WTC11 (cell line): ENCODE data around the gene RSPH3. TPM values are rescaled to one million over a fixed set of nuclear protein-coding genes. Genes with fewer than 3 reads are reported as not detected.

Experiments
- ATAC-seq: fragments of 200-7000 bp; cut with Tn5 transposase; 2 replicates; pipeline ENCODE4 v1.10.0; 2021; ENCODE audit warnings: mild to moderate bottlenecking, moderate library complexity
- CTCF ChIA-PET: fragments of 300-600 bp; sonication (Branson Sonifier 250); formaldehyde crosslinking; loops from one replicate; lab custom pipeline; 2021; ENCODE audit warnings: antibody characterized with exemption; lab: Charles Lee
- POLR2A ChIA-PET: fragments of 350-600 bp; sonication (Branson Sonifier 250); formaldehyde crosslinking; loops from one replicate; lab custom pipeline; 2021; ENCODE audit warnings: antibody characterized with exemption; lab: Charles Lee
- DNase-seq: peaks from one replicate; pipeline ENCODE4 v3.0.0; 2021; ENCODE audit warnings: low spot score
- H3K27ac Mint-ChIP-seq: 2 replicates; pipeline ENCODE4 v1.8.0; 2021; ENCODE audit warnings: mixed read lengths
- H3K27me3 Mint-ChIP-seq: 2 replicates; pipeline ENCODE4 v1.8.0; 2021; ENCODE audit warnings: low read depth, mild to moderate bottlenecking, moderate library complexity, mixed read lengths
- H3K36me3 Mint-ChIP-seq: 2 replicates; pipeline ENCODE4 v1.8.0; 2021; ENCODE audit warnings: mixed read lengths
- H3K4me1 Mint-ChIP-seq: 2 replicates; pipeline ENCODE4 v1.8.0; 2022; ENCODE audit warnings: mixed read lengths
- H3K4me3 Mint-ChIP-seq: 2 replicates; pipeline ENCODE4 v1.8.0; 2021; ENCODE audit warnings: mild to moderate bottlenecking, moderate library complexity, mixed read lengths
- H3K9me3 Mint-ChIP-seq: 2 replicates; pipeline ENCODE4 v1.8.0; 2021; ENCODE audit warnings: mixed read lengths
- EMX1 ChIP-seq: fragments of 250-450 bp; sonication (Bioruptor Pico); IDR thresholded peaks from 2 replicates; pipeline ENCODE4 v1.8.0; 2021; ENCODE audit warnings: mild to moderate bottlenecking
- FOXP1 ChIP-seq: sonication (generic); formaldehyde crosslinking; IDR thresholded peaks from 2 replicates; pipeline ENCODE4 v1.8.0; 2022; ENCODE audit warnings: missing genetic modification reagents, mild to moderate bottlenecking, moderate library complexity, borderline replicate concordance
- IRF2 ChIP-seq: sonication (generic); formaldehyde crosslinking; IDR thresholded peaks from 2 replicates; pipeline ENCODE4 v1.8.0; 2022; ENCODE audit warnings: low read depth, missing genetic modification reagents, borderline replicate concordance
- JAZF1 ChIP-seq: fragments of 250-450 bp; sonication (Bioruptor Pico); IDR thresholded peaks from 2 replicates; pipeline ENCODE4 v1.9.0; 2021; ENCODE audit warnings: moderate library complexity, mild to moderate bottlenecking, inconsistent platforms
- OVOL2 ChIP-seq: fragments of 250-450 bp; sonication (Bioruptor Pico); IDR thresholded peaks from 2 replicates; pipeline ENCODE4 v1.9.0; 2021; ENCODE audit warnings: mild to moderate bottlenecking, borderline replicate concordance
- SP1 ChIP-seq: sonication (generic); formaldehyde crosslinking; conservative IDR thresholded peaks from 2 replicates; pipeline ENCODE4 v1.8.1; 2022; ENCODE audit warnings: missing genetic modification reagents
- TCF7 ChIP-seq: sonication (generic); formaldehyde crosslinking; IDR thresholded peaks from 2 replicates; pipeline ENCODE4 v1.8.0; 2022; ENCODE audit warnings: mild to moderate bottlenecking, low read depth, missing genetic modification reagents, moderate library complexity
- TP53 ChIP-seq: sonication (generic); formaldehyde crosslinking; IDR thresholded peaks from 2 replicates; pipeline ENCODE4 v1.8.1; 2023; ENCODE audit warnings: mild to moderate bottlenecking, missing genetic modification reagents
- ZBTB21 ChIP-seq: sonication (generic); formaldehyde crosslinking; IDR thresholded peaks from 2 replicates; pipeline ENCODE4 v1.8.1; 2023; ENCODE audit warnings: mild to moderate bottlenecking, missing genetic modification reagents, borderline replicate concordance
- ZNF138 ChIP-seq: sonication (generic); formaldehyde crosslinking; conservative IDR thresholded peaks from 2 replicates; pipeline ENCODE4 v1.8.1; 2022; ENCODE audit warnings: mild to moderate bottlenecking, moderate library complexity, missing genetic modification reagents
- ZNF416 ChIP-seq: fragments of 250-450 bp; sonication (Bioruptor Pico); IDR thresholded peaks from 2 replicates; pipeline ENCODE4 v1.9.0; 2021; ENCODE audit warnings: mild to moderate bottlenecking, inconsistent platforms
- ZNF423 ChIP-seq: fragments of 250-450 bp; sonication (Bioruptor Pico); IDR thresholded peaks from 2 replicates; pipeline ENCODE4 v2.1.2; 2022; ENCODE audit warnings: mild to moderate bottlenecking, moderate library complexity
- total RNA-seq: library from RNA; stranded (reverse); gene quantifications from 3 replicates; pipeline ENCODE4 v1.2.3, GENCODE V29; 2021
- TF ChIP-seq, protein P1 (sequence below): sonication (generic); formaldehyde crosslinking; IDR thresholded peaks from 2 replicates; pipeline ENCODE4 v1.8.0; 2022; ENCODE audit warnings: mild to moderate bottlenecking, missing genetic modification reagents
- TF ChIP-seq, protein P2 (sequence below): sonication (generic); formaldehyde crosslinking; IDR thresholded peaks from 2 replicates; pipeline ENCODE4 v1.8.1; 2022; ENCODE audit warnings: missing genetic modification reagents, borderline replicate concordance
- TF ChIP-seq, protein P3 (sequence below): fragments of 250-450 bp; sonication (Bioruptor Pico); IDR thresholded peaks from 2 replicates; pipeline ENCODE4 v1.9.0; 2021; ENCODE audit warnings: moderate library complexity, mild to moderate bottlenecking, inconsistent platforms, borderline replicate concordance
- TF ChIP-seq, protein P4 (sequence below): sonication (generic); formaldehyde crosslinking; IDR thresholded peaks from 2 replicates; pipeline ENCODE4 v1.8.1; 2023; ENCODE audit warnings: mild to moderate bottlenecking, missing genetic modification reagents
- TF ChIP-seq, protein P5 (sequence below): sonication (generic); formaldehyde crosslinking; conservative IDR thresholded peaks from 2 replicates; pipeline ENCODE4 v1.8.1; 2023; ENCODE audit warnings: mild to moderate bottlenecking, low read depth, missing genetic modification reagents, moderate library complexity
- TF ChIP-seq, protein P6 (sequence below): sonication (generic); formaldehyde crosslinking; IDR thresholded peaks from 2 replicates; pipeline ENCODE4 v1.8.1; 2022; ENCODE audit warnings: mild to moderate bottlenecking, missing genetic modification reagents, moderate library complexity, borderline replicate concordance
- TF ChIP-seq, protein P7 (sequence below): sonication (generic); formaldehyde crosslinking; IDR thresholded peaks from 2 replicates; pipeline ENCODE4 v1.8.1; 2022; ENCODE audit warnings: low read depth, mild to moderate bottlenecking, moderate library complexity, missing genetic modification reagents, borderline replicate concordance

The RSPH3 gene
- total RNA-seq, 1 experiment from 2014 or later = 3.2 TPM

DNA sequence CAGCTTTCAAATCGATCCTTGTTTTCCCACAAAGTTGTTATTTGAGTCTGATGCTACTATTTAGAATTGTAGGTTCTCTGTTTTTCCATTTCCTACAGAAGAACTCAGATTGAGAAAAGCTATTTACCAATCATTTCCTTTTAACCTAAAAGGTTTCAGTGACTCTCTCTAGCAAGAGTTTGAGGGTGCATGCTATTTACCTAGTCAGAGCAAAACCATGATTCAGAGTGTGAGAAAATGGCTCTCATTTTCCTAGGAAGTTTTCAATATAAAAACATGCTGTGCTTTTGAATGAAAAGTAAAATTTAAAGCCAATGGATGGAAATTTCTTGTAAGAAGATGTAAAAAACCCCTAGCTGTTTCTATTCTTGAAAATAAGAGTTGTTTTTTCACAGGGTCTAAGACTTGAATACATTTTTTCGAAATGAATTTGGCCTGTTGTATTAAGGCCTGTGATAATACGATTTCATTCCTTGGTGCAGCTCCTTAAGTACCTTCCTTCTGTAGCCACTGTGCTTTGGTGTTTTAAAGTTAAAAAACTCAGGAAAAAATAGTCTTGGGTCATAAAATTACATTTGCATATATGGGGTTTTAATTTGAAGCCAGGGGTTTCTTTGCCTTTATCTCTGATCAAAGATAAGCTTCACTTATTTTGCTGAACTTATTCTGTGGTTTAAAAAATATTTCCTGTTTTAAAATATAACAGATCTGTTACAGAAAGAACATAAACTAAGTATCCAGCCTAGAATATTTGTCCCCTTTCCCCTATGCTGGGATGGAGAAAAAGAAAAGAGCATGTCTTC lies 18.0 kb upstream of the RSPH3 start:
- TF ChIP-seq ZNF423 (CRISPR knock-in tag) (no peak), FOXP1 (no peak), IRF2 (CRISPR knock-in tag) (no peak), ZNF138 (CRISPR knock-in tag) (no peak)
- TF ChIP-seq, protein P1, sequence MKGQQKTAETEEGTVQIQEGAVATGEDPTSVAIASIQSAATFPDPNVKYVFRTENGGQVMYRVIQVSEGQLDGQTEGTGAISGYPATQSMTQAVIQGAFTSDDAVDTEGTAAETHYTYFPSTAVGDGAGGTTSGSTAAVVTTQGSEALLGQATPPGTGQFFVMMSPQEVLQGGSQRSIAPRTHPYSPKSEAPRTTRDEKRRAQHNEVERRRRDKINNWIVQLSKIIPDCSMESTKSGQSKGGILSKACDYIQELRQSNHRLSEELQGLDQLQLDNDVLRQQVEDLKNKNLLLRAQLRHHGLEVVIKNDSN = no peak
- TF ChIP-seq, protein P2, sequence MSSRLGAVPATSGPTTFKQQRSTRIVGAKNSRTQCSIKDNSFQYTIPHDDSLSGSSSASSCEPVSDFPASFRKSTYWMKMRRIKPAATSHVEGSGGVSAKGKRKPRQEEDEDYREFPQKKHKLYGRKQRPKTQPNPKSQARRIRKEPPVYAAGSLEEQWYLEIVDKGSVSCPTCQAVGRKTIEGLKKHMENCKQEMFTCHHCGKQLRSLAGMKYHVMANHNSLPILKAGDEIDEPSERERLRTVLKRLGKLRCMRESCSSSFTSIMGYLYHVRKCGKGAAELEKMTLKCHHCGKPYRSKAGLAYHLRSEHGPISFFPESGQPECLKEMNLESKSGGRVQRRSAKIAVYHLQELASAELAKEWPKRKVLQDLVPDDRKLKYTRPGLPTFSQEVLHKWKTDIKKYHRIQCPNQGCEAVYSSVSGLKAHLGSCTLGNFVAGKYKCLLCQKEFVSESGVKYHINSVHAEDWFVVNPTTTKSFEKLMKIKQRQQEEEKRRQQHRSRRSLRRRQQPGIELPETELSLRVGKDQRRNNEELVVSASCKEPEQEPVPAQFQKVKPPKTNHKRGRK (CRISPR knock-in tag) = no peak
- TF ChIP-seq, protein P3, sequence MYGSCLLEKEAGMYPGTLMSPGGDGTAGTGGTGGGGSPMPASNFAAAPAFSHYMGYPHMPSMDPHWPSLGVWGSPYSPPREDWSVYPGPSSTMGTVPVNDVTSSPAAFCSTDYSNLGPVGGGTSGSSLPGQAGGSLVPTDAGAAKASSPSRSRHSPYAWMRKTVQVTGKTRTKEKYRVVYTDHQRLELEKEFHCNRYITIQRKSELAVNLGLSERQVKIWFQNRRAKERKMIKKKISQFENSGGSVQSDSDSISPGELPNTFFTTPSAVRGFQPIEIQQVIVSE (CRISPR knock-in tag) = no peak
- H3K4me1 Mint-ChIP-seq = no peaks in the 10 kb centered on the region
- ChIA-PET CTCF (interaction anchor here (0.9 to 1.8 kb wide), 5 partner anchors 9 to 299 kb away, joined by 3 to 6 read pairs (median 3); no protein-coding TSS in a partner anchor), POLR2A (no interaction called here)
- no peaks in the 10 kb centered on the region; the same call in 1 of the 2 replicates for H3K27me3 Mint-ChIP-seq
- H3K27ac Mint-ChIP-seq = no peak overlapping the region
- H3K36me3 Mint-ChIP-seq = no peaks in the 10 kb centered on the region
- H3K4me3 Mint-ChIP-seq = no peak overlapping the region
- DNase-seq = no peak
- ATAC-seq = no peak
- H3K9me3 Mint-ChIP-seq = peaks cover 11% of the 10 kb centered on the region

DNA sequence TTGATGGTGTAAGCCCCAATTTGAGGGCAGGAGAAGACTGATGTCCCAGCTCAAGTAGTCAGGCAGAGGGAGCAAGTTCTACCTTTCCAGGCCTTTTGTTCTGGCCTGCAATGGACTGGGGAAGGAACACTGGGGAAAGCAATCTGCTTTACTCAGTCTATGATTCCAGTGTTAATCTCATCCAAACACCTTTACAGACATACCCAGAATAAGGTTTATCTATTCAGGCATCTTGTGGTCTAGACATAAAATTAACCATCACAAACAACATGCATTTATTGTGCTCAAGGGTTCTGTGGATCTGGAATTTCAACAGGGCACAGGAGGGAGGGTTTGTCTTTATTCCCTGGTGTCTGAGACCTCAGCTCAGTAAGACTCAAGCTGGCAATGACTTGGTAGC lies 14.4 kb upstream of the RSPH3 start:
- CTCF ChIA-PET = interaction anchor here (2.0 to 2.2 kb wide), 2 partner anchors 11 to 120 kb away, joined by 5 to 9 read pairs; no protein-coding TSS in a partner anchor
- POLR2A ChIA-PET = interaction anchor here (0.9 kb wide), 1 partner anchor 15 kb away, joined by 3 read pairs; the partner anchor contains the start of gene RSPH3

More for the DNA sequence above, 14.4 kb upstream of the RSPH3 start:
- Mint-ChIP-seq H3K4me3 (no peak overlapping the region), H3K27ac (no peak overlapping the region), H3K9me3 (peaks cover 7% of the 10 kb centered on the region)
- DNase-seq = no peak
- no peak for ATAC-seq
- TF ChIP-seq TP53 (no peak), SP1 (no peak), JAZF1 (CRISPR knock-in tag) (no peak), EMX1 (CRISPR knock-in tag) (no peak), TCF7 (no peak), OVOL2 (CRISPR knock-in tag) (no peak), ZBTB21 (CRISPR knock-in tag) (no peak), ZNF416 (CRISPR knock-in tag) (no peak)
- TF ChIP-seq, protein P4, sequence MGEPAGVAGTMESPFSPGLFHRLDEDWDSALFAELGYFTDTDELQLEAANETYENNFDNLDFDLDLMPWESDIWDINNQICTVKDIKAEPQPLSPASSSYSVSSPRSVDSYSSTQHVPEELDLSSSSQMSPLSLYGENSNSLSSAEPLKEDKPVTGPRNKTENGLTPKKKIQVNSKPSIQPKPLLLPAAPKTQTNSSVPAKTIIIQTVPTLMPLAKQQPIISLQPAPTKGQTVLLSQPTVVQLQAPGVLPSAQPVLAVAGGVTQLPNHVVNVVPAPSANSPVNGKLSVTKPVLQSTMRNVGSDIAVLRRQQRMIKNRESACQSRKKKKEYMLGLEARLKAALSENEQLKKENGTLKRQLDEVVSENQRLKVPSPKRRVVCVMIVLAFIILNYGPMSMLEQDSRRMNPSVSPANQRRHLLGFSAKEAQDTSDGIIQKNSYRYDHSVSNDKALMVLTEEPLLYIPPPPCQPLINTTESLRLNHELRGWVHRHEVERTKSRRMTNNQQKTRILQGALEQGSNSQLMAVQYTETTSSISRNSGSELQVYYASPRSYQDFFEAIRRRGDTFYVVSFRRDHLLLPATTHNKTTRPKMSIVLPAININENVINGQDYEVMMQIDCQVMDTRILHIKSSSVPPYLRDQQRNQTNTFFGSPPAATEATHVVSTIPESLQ (CRISPR knock-in tag) = no peak
- TF ChIP-seq, protein P5, sequence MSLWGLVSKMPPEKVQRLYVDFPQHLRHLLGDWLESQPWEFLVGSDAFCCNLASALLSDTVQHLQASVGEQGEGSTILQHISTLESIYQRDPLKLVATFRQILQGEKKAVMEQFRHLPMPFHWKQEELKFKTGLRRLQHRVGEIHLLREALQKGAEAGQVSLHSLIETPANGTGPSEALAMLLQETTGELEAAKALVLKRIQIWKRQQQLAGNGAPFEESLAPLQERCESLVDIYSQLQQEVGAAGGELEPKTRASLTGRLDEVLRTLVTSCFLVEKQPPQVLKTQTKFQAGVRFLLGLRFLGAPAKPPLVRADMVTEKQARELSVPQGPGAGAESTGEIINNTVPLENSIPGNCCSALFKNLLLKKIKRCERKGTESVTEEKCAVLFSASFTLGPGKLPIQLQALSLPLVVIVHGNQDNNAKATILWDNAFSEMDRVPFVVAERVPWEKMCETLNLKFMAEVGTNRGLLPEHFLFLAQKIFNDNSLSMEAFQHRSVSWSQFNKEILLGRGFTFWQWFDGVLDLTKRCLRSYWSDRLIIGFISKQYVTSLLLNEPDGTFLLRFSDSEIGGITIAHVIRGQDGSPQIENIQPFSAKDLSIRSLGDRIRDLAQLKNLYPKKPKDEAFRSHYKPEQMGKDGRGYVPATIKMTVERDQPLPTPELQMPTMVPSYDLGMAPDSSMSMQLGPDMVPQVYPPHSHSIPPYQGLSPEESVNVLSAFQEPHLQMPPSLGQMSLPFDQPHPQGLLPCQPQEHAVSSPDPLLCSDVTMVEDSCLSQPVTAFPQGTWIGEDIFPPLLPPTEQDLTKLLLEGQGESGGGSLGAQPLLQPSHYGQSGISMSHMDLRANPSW (CRISPR knock-in tag) = no peak
- TF ChIP-seq, protein P3 (CRISPR knock-in tag) = no peak
- TF ChIP-seq, protein P6, sequence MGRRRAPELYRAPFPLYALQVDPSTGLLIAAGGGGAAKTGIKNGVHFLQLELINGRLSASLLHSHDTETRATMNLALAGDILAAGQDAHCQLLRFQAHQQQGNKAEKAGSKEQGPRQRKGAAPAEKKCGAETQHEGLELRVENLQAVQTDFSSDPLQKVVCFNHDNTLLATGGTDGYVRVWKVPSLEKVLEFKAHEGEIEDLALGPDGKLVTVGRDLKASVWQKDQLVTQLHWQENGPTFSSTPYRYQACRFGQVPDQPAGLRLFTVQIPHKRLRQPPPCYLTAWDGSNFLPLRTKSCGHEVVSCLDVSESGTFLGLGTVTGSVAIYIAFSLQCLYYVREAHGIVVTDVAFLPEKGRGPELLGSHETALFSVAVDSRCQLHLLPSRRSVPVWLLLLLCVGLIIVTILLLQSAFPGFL (CRISPR knock-in tag) = no peak
- TF ChIP-seq, protein P7, sequence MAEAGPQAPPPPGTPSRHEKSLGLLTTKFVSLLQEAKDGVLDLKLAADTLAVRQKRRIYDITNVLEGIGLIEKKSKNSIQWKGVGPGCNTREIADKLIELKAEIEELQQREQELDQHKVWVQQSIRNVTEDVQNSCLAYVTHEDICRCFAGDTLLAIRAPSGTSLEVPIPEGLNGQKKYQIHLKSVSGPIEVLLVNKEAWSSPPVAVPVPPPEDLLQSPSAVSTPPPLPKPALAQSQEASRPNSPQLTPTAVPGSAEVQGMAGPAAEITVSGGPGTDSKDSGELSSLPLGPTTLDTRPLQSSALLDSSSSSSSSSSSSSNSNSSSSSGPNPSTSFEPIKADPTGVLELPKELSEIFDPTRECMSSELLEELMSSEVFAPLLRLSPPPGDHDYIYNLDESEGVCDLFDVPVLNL (CRISPR knock-in tag) = no peak
- TF ChIP-seq, all 79 proteins: peak for 0
- no peaks in the 10 kb centered on the region for H3K4me1 Mint-ChIP-seq
- no peaks in the 10 kb centered on the region for H3K27me3 Mint-ChIP-seq
- no peaks in the 10 kb centered on the region for H3K36me3 Mint-ChIP-seq
